Right lobe of liver (tissue), 4 donors: ENCODE results near the gene AGO4.

Source experiments
- CTCF ChIP-seq, 4 donors: fragments of 200-600 bp in 3 of 4; fragments of 450-650 bp in 1 of 4; IDR thresholded peaks; one replicate each; pipeline versions ENCODE4 v1.5.1 to v1.8.0; 2016 to 2022; ENCODE audit warnings: antibody characterized with exemption in 4 of 4, mild to moderate bottlenecking in 2 of 4
- POLR2A ChIP-seq: fragments of 450-650 bp; IDR thresholded peaks from one replicate; pipeline ENCODE4 v1.6.1; 2017; ENCODE audit warnings: antibody characterized with exemption, mild to moderate bottlenecking
- donor health status: DM: no; HTN: no; CAD: no.
- donor health status: DM: no; HTN: no; CAD: no.
- donor health status: DM: no; HTN: yes; CAD: no.

GRCh38 chr1:35845766-35846165 lies 38.0 kb downstream of the AGO4 start:
- no peak for TF ChIP-seq CTCF (IDR thresholded peaks at IDR 0.05)
- no peak for TF ChIP-seq POLR2A
